AG09309 (cell line): ENCODE measurements around the gene TECPR1.

Experiments used
- DNase-seq: peaks from one replicate; pipeline ENCODE4 v3.0.0-alpha.2; 2010; ENCODE audit warnings: low read depth
- H3K4me3 ChIP-seq: 2 replicates; pipeline ENCODE4 v1.5.1; 2011; ENCODE audit warnings: mild to moderate bottlenecking, low read depth, low read length, moderate library complexity; ENCODE audit not compliant: control insufficient read depth
- CTCF ChIP-seq: IDR thresholded peaks from 2 replicates; pipeline ENCODE4 v1.5.1; 2011; ENCODE audit warnings: mild to moderate bottlenecking, low read depth, low read length, inconsistent platforms; ENCODE audit not compliant: insufficient read depth, control insufficient read depth; ENCODE audit errors: missing control alignments

Gene TECPR1

GRCh38 chr7:98170966-98171365, 81.1 kb downstream of the TECPR1 start:
- no peak overlapping the region for H3K4me3 ChIP-seq
- no peak for TF ChIP-seq CTCF
- DNase-seq, result no peak

- no peak overlapping the region for H3K4me3 ChIP-seq
- TF ChIP-seq CTCF, result no peak
- no peak for DNase-seq
Measured at GRCh38 chr7:98168904-98169621, 83.0 kb downstream of the TECPR1 start.

- DNase-seq, result no peak
- H3K4me3 ChIP-seq, result no peak overlapping the region
- peak; percentile 89 for TF ChIP-seq CTCF
Measured at GRCh38 chr7:98168181-98168903, 83.7 kb downstream of the TECPR1 start.

GRCh38 chr7:98167653-98168052, 84.4 kb downstream of the TECPR1 start:
- no peak overlapping the region for H3K4me3 ChIP-seq
- TF ChIP-seq CTCF, result no peak
- DNase-seq, result no peak

GRCh38 chr7:98166668-98166970, 85.4 kb downstream of the TECPR1 start:
- no peak overlapping the region for H3K4me3 ChIP-seq
- no peak for TF ChIP-seq CTCF
- DNase-seq, result no peak

GRCh38 chr7:98165827-98166667, 86.0 kb downstream of the TECPR1 start:
- peak; percentile 70 for TF ChIP-seq CTCF
- DNase-seq, result no peak

More at GRCh38 chr7:98165827-98166667, 86.0 kb downstream of the TECPR1 start:
- H3K4me3 ChIP-seq, result no peak overlapping the region
